HL-60/S4 treated with retinoic acid at 250 ng/mL for 4 days and 3 days (cell line): ENCODE measurements around the gene DYTN.

Source experiments
- in situ Hi-C: fragments of 300-500 bp; cut with MboI; formaldehyde crosslinking; loops from 2 replicates; pipeline ENCODE4 v1.7.0; 2022; ENCODE audit warnings: low sequenced_read_pairs

The DYTN gene

DNA sequence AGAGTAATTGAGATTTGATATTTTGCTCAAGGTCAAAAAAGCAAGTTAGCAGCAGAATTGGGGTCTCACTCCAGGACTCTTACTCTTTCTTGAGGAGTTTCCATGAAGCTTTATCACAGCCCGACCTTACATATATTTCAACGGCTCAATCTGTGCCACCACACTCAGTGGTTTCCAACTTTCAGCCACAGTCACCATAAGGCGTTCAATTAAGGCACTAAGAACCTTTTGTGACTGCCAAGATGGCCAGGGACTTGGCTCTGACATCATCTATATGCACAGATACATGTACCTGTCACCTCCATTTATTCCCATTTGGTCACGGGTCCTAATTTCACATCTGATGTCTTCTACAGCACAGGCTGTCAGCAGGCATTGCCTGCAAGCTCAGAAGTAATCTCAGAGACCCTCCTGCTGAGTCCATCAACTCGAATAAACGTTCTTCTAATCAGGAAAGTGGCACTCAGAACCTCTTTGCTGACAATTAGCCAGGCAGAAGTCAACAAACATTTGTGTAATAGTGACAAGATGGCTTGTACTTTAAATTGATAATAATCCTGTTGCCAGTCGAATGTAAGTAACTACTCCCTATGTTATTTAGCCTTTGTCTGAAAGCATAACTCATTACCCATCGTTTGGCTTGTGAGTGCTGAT is 16.1 kb downstream of the DYTN start:
- in situ Hi-C loops: no loop called here

DNA sequence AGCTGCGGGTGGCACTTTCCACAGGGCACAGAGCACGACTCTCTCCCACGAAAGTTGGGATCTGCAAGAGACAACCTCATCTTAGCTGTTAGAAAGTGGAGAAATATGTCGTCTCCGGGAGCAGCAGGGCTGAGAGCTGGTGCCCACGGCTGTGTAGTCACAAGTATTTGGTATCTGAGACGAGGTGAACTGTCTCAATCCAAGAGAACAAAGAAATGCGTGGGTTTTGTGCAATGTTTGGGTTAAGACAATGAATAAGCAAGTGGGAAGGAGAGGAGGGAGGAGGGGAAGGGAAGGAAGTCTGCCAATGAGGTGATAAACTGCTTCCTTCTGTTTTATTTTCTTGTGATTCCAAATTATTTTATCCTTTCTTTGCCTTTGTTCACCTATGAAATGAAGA is 18.0 kb downstream of the DYTN start:
- in situ Hi-C loops: no loop called here

DNA sequence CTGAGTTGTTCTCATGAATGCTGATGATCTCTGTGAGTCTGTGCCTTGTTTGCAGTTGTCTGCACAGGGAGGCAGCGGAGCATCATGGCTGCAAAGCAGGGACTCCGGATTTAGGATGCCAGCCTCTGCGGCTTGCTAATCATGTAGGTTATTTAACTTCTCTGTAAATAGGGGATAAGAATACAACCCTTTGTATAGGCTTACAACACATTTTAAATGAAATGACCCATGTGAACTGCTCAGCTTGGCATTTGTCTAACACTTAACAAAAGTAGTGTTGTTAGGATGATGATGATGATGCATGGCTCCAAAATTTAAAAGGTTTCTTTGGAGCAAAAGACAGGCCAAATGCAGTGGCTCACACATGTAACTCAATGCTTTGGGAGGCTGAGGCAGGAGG is 19.4 kb downstream of the DYTN start:
- in situ Hi-C loops: loop anchor here (10.0 kb wide), 1 partner anchor 776 kb away; no protein-coding TSS in a partner anchor

DNA sequence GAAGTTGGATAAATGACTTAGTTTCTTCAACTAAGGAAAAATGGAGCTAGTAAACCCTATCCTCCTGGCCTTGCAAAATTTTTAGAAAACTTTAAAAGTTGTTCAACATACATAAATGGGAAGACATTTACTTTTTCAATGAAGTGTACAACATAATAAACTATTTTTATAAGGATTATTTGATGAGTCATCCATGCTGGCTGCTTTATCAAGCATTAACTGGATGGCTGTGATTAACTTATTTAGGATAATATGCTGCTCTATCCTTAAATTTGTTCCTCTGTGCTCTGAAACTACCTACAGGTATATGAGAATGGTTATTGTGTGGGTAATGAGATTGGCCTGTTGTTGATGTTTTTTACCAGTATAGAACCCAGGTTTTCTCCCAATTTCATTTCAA is 21.3 kb downstream of the DYTN start:
- in situ Hi-C loops: loop anchor here (10.0 kb wide), 1 partner anchor 778 kb away; no protein-coding TSS in a partner anchor

DNA sequence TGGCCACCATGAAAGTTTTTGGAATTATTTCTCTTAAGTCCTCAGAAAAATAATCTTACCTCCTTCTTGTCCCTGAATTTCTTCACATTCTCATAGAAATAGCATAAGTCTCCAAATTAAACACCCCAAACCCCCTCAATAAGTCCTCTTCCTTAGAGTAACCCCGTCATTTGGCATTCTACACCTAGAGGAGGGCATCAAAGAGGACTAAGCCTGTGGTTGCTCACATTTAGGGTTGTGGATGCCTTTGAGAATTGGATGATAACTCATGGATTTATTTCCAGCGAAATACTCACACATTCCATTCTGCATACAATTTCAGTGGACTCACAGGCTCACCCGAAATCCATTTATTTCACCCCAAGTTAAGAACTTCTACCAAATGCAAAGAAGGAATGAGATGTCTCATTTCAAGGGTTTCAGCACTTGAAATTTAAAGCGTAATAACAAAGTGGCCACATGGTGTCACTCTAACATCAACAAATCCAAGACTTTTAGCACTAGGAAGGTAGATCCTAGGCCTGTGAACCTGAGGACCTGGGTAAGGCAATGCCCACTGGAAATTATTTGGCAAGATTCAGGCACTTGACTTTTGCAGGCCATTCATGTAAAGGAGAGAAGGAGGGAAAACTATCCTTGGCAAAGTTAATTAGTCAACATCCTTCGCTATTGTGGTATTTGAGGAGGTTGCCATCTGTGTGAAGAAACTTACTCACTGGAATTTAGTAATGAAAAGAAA is 24.6 kb downstream of the DYTN start:
- in situ Hi-C loops: loop anchor here (10.0 kb wide), 1 partner anchor 781 kb away; no protein-coding TSS in a partner anchor

DNA sequence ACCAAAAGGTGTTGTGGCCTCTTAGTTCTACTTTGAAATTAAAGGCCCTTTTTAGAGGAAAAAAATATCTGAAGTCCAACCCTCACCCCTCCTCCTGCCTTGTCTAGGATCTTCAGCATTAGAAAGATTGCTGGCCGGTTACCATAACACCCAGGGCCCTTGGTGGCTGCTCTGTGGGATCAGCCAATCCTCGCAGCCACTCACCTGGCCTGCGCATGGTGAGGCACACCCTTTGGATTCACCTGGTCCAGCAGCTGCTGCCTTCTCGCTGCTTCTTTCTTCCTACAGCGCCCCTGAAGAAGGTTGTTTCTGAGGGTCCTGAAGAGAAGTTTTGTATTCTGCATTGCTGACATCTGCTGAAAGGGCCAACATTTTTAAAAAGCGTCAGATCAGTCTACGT is 25.2 kb downstream of the DYTN start:
- in situ Hi-C loops: loop anchor here (10.0 kb wide), 1 partner anchor 782 kb away; no protein-coding TSS in a partner anchor

DNA sequence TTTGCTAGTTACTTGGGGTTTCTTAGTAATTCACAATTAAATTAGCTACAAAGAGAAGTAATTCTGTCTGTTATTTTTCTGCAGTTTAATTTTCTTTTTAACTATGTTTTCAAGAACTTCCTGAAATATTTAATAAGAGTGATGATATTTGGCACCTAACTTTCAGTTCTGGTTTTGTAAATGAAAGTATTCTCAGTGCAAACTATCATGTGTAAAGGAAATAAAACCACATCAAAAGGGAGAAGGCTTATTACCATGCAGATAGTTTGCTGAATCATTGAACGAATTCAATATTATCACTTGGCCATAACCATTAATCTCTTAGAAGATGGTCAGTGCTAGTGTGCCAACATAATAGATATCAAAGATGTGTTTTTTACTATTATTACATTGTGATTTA is 29.2 kb downstream of the DYTN start:
- in situ Hi-C loops: no loop called here

DNA sequence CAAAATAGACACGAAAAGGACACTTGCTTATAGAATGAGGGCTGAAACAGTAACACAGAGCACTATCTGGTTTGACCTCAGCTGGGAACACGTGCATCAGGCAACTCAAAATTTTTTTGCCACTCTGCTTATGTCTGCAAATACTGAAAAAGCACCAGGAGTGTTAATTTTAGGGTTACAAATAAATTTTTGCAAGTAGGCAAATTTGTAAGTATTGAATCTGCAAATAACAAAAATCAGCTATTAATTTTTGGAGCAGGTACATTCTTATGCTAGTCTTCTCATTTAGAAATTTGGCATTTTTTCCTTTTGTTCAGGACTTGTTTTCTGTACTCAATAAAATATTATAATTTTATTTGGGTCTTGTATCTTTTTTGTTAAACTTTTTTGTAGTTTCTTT is 29.7 kb downstream of the DYTN start:
- in situ Hi-C loops: no loop called here

DNA sequence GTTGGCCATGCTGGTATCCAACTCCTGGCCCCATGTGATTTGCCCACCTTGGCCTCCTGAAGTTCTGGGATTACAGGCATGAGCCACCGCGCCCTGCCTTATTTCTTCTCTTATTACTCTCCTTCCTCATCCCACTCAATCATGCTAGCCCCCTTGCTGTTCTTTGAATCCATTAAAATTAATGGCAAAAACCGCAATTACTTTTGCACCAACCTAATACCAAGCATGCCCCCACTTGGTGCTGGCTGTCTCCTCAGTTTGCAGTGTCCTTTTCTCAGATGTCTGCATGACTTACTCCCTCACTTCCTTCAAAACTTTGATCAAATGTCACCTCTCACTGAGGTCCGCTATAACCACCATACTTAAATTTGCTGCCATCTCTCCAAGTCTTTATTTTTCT is 34.6 kb downstream of the DYTN start:
- in situ Hi-C loops: no loop called here

DNA sequence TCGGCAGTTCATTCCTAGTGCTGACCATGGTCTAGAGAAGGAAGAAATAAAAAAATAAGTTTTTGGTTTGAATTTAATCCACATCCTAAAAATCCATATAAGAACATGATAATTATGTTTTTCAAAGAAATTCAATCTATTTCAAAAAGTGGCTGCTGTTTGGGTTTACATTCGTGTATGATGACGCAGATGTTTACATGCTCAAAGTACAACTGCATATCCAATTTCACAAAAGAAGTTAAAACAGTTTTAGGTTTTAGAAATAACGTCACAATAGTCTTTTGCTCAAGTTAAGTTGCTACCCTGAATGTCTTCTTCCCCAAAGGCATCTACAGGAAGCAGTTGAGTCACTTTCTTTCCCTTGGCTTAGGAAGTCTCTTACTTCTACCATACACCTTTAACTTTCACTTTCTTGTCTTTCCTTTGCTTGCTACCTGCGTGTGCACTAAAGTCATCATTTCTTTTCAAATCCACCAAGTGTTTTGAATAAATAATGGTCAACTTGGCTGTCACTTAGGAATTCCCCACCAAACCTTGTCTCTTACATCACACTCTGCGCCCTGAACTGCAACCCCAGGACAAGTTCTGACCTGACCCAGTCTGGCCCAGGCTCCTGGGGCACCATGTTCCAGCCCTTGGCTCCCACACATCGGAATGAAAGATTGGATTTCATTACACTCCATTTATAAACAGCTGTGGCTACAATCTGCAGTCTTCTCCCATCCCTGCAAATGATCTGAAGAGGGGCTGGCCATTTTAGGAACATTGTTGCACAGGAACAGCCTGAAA is 47.5 kb downstream of the DYTN start:
- in situ Hi-C loops: no loop called here

DNA sequence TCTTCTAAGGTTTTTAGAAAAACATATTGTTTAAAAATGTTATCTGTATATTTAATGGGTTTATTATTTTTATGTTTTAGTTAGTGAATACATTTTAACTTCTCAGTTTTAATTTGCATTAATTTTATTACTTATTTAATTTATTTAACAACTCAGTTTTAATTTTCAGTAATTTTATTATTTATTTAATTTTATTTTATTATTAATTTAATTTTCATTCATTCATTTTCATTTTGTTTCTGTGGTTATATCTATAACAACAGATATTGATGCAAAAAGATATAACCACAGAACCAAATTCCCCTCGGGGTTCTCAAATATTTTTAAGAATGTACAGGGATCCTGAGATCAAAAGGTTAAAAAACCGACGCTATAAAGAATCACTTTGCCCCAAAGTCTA is 52.9 kb downstream of the DYTN start:
- in situ Hi-C loops: no loop called here

DNA sequence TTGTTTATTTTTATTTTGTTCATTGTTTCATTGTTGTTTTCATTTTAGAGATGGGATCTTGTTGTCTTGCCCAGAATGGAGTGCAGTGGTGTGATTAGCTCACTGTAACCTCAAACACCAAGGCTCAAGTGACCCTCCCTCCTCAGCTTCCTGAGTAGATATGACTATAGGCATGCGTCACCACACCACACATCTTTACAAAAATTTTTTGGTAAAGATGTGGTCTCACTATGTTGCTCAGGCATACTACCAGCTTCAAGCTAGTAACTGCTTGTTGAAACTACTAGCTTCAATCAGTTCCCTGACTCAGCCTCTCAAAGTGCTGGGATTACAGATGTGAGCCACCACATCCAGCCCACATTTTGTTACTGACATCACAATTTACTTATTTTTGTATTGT is 61.1 kb downstream of the DYTN start:
- in situ Hi-C loops: no loop called here

DNA sequence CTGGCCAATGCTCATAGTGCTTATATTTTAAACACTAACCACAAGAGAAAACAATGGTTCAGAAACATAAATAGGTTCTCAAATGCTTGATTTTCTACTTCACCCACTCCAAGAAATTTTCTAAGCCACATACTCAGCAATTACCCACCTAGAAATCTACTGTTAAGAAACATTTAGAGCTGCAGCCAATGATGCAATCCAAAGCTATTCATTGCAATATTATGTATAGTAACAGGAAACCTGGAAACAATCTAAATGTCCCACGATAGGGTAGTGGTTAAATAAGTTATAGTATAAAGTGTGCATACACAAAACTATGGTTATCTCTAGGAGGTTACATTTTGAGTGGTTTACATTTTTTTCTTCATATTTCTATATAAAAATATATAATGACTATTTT is 70.2 kb downstream of the DYTN start:
- in situ Hi-C loops: no loop called here

DNA sequence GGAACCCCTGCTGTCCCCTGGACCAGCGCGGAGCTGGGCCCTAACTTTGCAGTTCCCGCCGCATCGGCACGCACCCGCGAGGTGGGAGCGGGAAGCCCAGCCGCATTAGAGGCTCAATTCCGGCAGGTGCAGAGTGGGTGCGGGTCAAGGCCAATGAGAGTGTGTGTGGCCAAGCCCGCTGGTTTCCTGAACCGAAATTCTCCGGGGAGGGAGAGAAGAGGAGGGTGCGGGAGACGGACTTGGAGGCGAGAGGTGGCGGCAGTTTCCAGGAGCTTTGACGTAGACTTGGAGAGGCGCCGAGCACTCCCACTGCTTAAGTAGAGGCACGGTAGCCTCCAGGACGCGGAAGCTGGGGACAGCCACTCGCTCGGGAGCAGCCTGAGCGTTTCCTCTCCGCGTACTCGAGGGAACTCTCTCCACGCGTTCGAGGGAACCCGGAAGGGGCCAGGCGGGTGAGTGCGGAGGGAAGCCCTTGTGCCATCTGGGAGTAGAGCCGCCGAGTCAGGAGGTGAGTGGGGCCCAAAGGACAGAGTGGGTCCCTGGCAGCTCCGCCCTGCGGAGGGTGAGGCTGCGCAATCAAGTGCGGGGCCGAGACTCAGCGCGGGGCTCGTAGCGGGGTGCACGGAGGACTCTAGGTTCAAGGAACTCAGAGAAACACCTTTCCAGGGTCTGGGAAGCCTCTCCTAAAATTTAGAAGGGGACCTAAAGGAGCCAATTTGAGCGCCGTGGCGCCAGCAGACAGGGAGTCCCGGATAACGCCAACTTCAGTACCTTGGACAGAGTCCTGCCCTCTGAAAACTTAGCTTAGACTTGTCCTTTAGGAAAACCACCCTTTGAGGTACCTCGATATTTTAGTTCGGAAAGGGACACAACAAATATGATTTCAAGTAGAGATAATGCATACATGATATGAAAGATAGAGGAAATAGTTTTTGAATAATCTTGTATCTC is 75.8 kb downstream of the DYTN start, which contains the start of gene FAM237A:
Gene FAM237A, plus strand, starts transcription at position 413 of the 951 bp plus-strand sequence. CDS start 1,750 bp downstream, outside the sequence.
- in situ Hi-C loops: no loop called here

DNA sequence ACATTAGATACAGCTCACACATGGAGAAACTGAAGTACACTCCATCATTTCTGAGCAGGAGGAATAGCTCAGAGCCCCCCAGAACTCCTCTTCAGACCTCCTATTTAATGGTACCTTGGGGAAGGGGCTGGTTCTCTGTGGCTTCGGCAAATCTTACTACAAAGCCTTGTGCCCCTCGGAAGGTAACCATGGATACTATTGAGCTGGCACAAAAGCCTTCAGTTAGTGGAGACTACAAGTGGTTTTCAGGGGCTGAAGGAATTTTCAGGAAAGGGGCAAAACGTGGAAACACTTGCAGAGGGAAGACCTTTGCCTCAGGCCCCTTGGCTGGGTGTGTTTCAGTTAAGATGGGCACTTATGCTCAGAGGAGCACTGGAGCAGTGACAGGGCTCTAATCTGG is 77.0 kb downstream of the DYTN start:
- in situ Hi-C loops: no loop called here

DNA sequence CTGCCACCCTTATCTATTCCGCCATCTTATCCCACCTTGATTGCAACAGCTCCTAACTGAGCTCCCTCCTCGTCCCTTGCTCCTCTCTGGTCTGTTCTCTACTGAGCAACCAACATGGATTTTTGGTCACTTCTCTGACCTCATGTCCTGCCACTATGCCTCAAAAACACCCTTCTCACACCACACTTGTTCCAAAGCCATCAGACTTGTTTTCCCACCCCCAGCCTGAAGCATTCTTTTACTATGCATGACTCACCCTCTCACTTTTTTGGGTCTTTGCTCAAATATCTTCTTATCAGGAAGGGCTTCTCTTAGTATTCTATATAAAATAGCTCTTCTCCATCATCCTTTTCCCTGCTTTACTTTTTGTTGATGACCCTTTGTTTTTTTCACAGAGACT is 78.6 kb downstream of the DYTN start:
- in situ Hi-C loops: no loop called here

DNA sequence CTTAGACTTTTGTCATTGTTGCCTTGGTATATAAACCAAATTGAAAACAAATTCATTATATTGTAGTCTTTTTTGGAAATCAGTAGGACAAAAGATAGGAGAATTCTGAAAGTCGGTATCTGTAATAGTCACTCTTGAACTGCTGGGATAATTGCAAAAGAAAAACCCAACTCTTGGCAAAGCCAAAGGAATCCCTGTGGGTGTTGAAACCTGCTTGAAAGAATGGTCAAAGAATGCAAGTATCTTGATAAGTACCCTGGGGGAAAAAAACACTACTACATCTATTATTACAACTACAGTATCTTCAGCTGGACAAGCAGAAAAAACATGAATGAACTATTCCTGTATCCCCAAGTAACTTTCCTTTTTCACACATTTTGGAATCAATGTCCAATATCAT is 83.2 kb downstream of the DYTN start:
- in situ Hi-C loops: no loop called here

DNA sequence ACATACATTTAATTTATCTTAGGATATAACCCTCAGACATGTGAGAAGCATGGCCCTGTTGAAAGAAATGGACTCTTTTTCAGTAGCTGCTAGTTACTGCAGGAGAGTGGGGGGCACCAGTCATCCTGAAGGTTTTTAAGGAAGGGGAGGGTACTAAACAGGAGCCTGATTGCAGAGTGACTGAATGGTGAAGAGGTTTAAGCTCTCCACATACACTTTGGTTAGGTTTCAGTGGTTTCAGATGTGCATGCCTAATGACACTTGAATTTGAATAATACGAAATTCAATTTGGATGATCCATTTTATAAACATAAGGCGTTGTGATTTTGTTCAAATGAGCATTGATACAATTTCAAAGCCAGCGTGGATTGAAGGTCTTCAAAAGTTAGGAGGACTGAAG is 86.9 kb downstream of the DYTN start:
- in situ Hi-C loops: no loop called here

DNA sequence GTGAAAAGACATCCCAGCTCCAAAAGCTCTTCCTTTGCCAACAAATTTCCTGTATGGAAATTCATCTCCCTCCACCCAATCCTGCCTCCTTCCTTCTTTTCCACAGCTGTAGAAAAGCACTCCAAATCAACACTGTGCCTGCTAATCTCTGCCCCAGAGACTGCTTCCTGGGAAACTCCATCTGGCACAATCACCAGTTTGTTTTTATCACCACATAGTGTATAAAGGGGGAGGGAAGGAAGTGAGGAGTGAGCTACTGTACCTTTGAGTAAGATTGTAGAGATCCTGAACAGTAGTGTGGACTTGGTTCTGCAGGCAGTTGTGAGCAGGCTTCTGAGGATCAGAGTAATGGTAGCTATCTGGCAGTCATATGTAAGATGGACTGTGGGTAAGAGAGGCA is 90.6 kb downstream of the DYTN start:
- in situ Hi-C loops: no loop called here

DNA sequence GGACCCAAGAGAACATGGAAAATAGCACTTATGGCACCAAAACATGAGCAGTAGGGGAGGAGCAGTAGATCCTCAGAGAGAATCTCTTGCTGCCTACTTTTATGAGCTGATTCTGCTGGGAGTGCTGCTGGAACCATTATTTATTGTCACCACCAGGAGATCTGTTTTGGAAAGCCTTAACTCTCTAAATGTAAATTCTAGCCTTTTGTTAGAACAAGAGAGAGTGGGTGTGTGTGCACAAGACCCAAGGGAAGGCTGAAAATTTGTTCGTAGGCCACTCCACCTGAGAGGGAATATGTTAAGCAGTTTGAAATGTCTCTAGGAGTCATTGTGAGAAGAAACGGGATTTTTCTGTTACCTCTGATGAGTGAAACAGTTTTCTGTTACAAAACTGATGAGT is 92.1 kb downstream of the DYTN start:
- in situ Hi-C loops: no loop called here
